OCI-LY7 (cell line): ENCODE results near the gene CLCN2. TPM values are rescaled to one million over a fixed set of nuclear protein-coding genes. Genes with fewer than 3 reads are reported as not detected.

Experiments
- BruUV-seq: library from RNA; stranded (reverse); fragments of 400-500 nt; replicated peaks from 2 replicates; lab custom pipeline; 2021; lab: Mats Ljungman, UMichigan
- CTCF ChIA-PET: fragments of 300-600 bp; sonication (Branson Sonifier 250); formaldehyde crosslinking; loops from one replicate; lab custom pipeline; 2022; ENCODE audit warnings: antibody characterized with exemption; ENCODE audit not compliant: unreplicated experiment; lab: Charles Lee
- POLR2A ChIA-PET: fragments of 300-600 bp; sonication (Branson Sonifier 250); formaldehyde crosslinking; loops from one replicate; lab custom pipeline; 2022; ENCODE audit warnings: antibody characterized with exemption; lab: Charles Lee
- DNase-seq: peaks from one replicate; pipeline ENCODE4 v3.0.0-alpha.2; 2015; ENCODE audit warnings: low spot score
- H2AFZ ChIP-seq: fragments of 200-600 bp; sonication (generic), shearing (Covaris generic); 2 replicates; pipeline ENCODE4 v1.6.1; 2014; ENCODE audit warnings: mild to moderate bottlenecking, antibody characterized with exemption, low read length, moderate library complexity
- H3K27ac ChIP-seq: fragments of 200-600 bp; sonication (generic); 2 replicates; pipeline ENCODE4 v1.5.1; 2014; ENCODE audit warnings: mixed run types, low read depth, mild to moderate bottlenecking, moderate library complexity, low read length, inconsistent platforms; ENCODE audit not compliant: poor library complexity, severe bottlenecking
- H3K36me3 ChIP-seq: fragments of 200-600 bp; sonication (generic); 2 replicates; pipeline ENCODE4 v1.6.1; 2014; ENCODE audit warnings: mild to moderate bottlenecking, antibody characterized with exemption, low read length, moderate library complexity, mixed read lengths; ENCODE audit not compliant: insufficient read depth
- H3K4me1 ChIP-seq: fragments of 200-600 bp; sonication (generic); 2 replicates; pipeline ENCODE4 v1.5.1; 2014; ENCODE audit warnings: mild to moderate bottlenecking, low read length; ENCODE audit not compliant: insufficient read depth, poor library complexity, severe bottlenecking
- H3K4me2 ChIP-seq: fragments of 200-600 bp; sonication (generic); 2 replicates; pipeline ENCODE4 v1.6.1; 2014; ENCODE audit warnings: mild to moderate bottlenecking, low read length
- H3K4me3 ChIP-seq: fragments of 200-600 bp; sonication (generic); 2 replicates; pipeline ENCODE4 v1.5.1; 2014; ENCODE audit warnings: mild to moderate bottlenecking, low read depth, low read length; ENCODE audit not compliant: poor library complexity, severe bottlenecking
- H3K79me2 ChIP-seq: fragments of 200-600 bp; sonication (generic); 2 replicates; pipeline ENCODE4 v1.6.1; 2016; ENCODE audit warnings: low read depth, mild to moderate bottlenecking, low read length, moderate library complexity, mixed read lengths; ENCODE audit not compliant: insufficient read depth
- H3K9me2 ChIP-seq: fragments of 200-600 bp; sonication (generic); 2 replicates; pipeline ENCODE4 v1.6.1; 2016; ENCODE audit warnings: mild to moderate bottlenecking, low read length, mixed read lengths; ENCODE audit not compliant: insufficient read depth
- H3K9me3 ChIP-seq: fragments of 200-600 bp; sonication (generic); 2 replicates; pipeline ENCODE4 v1.6.1; 2014; ENCODE audit warnings: mild to moderate bottlenecking, mixed run types, low read length, mixed read lengths
- H4K20me1 ChIP-seq: fragments of 200-600 bp; sonication (generic); 2 replicates; pipeline ENCODE4 v1.6.1; 2014; ENCODE audit warnings: mild to moderate bottlenecking, antibody characterized with exemption, low read length, moderate library complexity, mixed read lengths; ENCODE audit not compliant: insufficient read depth
- EZH2phosphoT487 ChIP-seq: fragments of 200-600 bp; sonication (generic); IDR thresholded peaks from 2 replicates; pipeline ENCODE4 v1.6.1; 2018; ENCODE audit warnings: low read depth, borderline replicate concordance, mild to moderate bottlenecking, mixed run types, antibody characterized with exemption, low read length, moderate library complexity, mixed read lengths
- intact Hi-C: fragments of 100-400 bp; cut with micrococcal nuclease; formaldehyde crosslinking; loops from one replicate; pipeline ENCODE4 v1.10.0; 2022; ENCODE audit not compliant: unreplicated experiment
- total RNA-seq, 2 experiments: library from RNA; depleted of rRNA in 1 of 2; stranded (reverse); fragments of >200 nt in 1 of 2; shearing (Covaris generic) in 1 of 2; gene quantifications; 2 replicates each; pipeline ENCODE4 v1.2.3, GENCODE V29; 2014 to 2022
- TF ChIP-seq, protein P1 (sequence below): fragments of 200-600 bp; sonication (generic); conservative IDR thresholded peaks from 2 replicates; pipeline ENCODE4 v1.5.1; 2014; ENCODE audit warnings: mild to moderate bottlenecking, antibody characterized with exemption, low read length, moderate library complexity, mixed read lengths

Gene CLCN2
- total RNA-seq, 2 experiments from 2014 or later, result 4.2 to 15.0 TPM

DNA sequence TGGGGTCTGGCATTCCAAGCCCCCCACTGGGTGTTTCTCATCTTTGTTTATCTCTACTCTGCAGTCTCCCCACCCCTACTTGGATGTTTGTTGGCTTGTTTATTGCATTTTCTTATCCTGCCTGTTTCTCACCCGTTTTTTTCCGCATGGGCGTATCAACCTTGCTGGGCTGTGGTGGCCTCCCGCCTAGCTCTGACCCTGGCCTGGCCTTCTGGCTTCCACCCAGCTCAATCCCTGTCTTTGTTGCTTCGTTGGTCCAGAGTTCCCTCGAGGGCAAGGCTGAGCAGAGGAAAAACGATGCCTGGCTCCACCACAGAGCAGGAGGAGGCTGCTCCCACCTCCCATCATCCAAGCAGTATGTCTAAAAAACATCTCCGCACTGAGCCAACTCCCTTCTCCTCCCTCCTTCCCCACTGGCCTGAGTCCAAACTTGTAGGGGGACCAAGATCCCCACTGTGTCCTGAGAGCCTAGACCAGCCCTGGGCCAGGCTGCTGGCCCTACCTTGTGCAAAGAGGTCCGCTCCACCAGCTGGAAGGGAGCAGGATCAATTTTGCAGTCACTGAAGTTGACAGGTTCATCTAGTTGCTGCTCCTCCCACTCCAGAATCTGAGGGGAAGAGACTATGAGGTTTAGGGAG, 9.8 kb downstream of the CLCN2 start:
- POLR2A ChIA-PET, result no interaction called here
- H3K4me1 ChIP-seq, result no peaks in the 10 kb centered on the region

DNA sequence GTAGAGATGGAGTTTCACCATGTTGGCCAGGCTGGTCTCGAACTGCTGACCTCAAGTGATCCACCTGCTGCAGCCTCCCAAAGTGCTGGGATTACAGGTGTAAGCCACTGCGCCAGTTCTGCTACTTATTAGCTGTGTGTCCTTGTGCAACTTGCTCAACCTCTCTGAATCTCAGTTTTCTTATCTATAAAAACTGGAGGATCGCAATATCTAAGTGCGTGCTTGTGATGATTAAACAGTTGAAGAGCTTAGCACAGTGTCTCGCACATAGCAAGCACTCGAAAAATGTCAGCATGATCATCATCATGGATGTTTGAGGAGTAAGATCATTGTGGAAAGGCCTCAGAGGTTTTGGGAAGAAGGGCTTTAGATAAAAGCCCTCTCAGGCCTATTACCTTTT, 10.8 kb downstream of the CLCN2 start:
- H3K36me3 ChIP-seq, result 0 out of 2 replicates have a peak, but pooled peaks cover 4% of the 10 kb centered on the region
- no peak overlapping the region for H3K27ac ChIP-seq
- no peaks in the 10 kb centered on the region for H3K9me3 ChIP-seq
- no peak overlapping the region for H2AFZ ChIP-seq
- POLR2A ChIA-PET, result no interaction called here
- no peak overlapping the region for H3K4me3 ChIP-seq
- no peak for DNase-seq
- CTCF ChIA-PET, result no interaction called here
- intact Hi-C loops, result no loop called here
- no peaks in the 10 kb centered on the region for H4K20me1 ChIP-seq
- no peak overlapping the region for H3K4me2 ChIP-seq
- TF ChIP-seq EZH2phosphoT487, result no peak
- TF ChIP-seq, protein P1, sequence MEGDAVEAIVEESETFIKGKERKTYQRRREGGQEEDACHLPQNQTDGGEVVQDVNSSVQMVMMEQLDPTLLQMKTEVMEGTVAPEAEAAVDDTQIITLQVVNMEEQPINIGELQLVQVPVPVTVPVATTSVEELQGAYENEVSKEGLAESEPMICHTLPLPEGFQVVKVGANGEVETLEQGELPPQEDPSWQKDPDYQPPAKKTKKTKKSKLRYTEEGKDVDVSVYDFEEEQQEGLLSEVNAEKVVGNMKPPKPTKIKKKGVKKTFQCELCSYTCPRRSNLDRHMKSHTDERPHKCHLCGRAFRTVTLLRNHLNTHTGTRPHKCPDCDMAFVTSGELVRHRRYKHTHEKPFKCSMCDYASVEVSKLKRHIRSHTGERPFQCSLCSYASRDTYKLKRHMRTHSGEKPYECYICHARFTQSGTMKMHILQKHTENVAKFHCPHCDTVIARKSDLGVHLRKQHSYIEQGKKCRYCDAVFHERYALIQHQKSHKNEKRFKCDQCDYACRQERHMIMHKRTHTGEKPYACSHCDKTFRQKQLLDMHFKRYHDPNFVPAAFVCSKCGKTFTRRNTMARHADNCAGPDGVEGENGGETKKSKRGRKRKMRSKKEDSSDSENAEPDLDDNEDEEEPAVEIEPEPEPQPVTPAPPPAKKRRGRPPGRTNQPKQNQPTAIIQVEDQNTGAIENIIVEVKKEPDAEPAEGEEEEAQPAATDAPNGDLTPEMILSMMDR, result no peak
- H3K9me2 ChIP-seq, result no peaks in the 10 kb centered on the region
- BruUV-seq, result no TSS peak
- H3K79me2 ChIP-seq, result no peaks in the 10 kb centered on the region
- no peaks in the 10 kb centered on the region for H3K4me1 ChIP-seq

More for the DNA sequence above, 9.8 kb downstream of the CLCN2 start:
- no peaks in the 10 kb centered on the region for H3K9me3 ChIP-seq
- H3K4me3 ChIP-seq, result no peak overlapping the region
- BruUV-seq, result no TSS peak
- CTCF ChIA-PET, result no interaction called here
- H3K79me2 ChIP-seq, result no peaks in the 10 kb centered on the region
- TF ChIP-seq, protein P1, result no peak
- no peak for TF ChIP-seq EZH2phosphoT487
- no peak for DNase-seq
- H3K9me2 ChIP-seq, result no peaks in the 10 kb centered on the region
- H2AFZ ChIP-seq, result no peak overlapping the region
- 0 out of 2 replicates have a peak, but pooled peaks cover 4% of the 10 kb centered on the region for H3K36me3 ChIP-seq
- intact Hi-C loops, result no loop called here
- no peak overlapping the region for H3K4me2 ChIP-seq
- H4K20me1 ChIP-seq, result no peaks in the 10 kb centered on the region
- H3K27ac ChIP-seq, result no peak overlapping the region
